HG02678 (cell line): Measurements from ENCODE around the gene SCYGR8.
A peak's percentile ranks its signal among the peaks of the same experiment; 100 is the strongest.

ENCODE experiments used
- ATAC-seq: cut with Tn5 transposase; IDR thresholded peaks from one replicate; pipeline ENCODE4 v1.9.1; 2021; ENCODE audit warnings: mild to moderate bottlenecking, moderate library complexity; ENCODE audit not compliant: unreplicated experiment

The SCYGR8 gene

GRCh38 chr2:227759411-227760118 lies 13.9 kb downstream of the SCYGR8 start:
- no peak for ATAC-seq

DNA sequence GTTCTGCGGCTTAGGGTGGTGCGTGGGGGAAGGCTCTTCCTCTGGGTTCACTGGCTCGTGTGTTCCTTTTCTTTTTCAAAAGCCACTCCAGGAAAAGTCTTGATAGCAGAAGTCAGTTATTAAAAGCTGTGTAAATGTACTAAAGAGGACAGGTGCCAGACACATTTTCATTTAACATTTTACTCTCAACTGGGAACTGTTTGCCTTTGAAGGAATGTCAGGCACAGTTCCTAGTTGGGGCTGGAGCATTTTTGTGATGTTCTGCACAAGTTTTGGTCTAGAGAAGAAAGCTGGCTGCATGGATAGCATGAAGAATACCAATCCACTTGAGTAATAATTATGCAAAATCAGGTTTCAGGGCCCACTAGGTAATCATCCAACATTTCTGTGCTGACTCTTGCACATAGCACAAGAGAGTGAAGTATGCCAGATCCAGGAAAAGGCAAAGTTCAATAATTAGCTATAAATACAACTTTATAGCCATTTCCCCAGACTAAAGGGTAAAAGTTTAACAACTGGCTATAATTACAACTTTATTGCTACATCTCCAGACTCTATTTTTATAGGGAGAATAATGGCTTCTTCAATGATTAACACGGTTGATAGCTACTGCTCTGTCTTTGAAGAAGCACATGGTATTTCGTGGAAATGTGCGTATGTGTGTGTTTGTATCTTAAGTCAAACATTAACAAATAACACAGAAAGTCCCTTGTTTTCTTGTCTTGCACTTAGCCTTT lies 16.2 kb downstream of the SCYGR8 start:
- ATAC-seq = no peak

GRCh38 chr2:227765788-227766372 lies 20.2 kb downstream of the SCYGR8 start:
- ATAC-seq = peak; percentile 10

DNA sequence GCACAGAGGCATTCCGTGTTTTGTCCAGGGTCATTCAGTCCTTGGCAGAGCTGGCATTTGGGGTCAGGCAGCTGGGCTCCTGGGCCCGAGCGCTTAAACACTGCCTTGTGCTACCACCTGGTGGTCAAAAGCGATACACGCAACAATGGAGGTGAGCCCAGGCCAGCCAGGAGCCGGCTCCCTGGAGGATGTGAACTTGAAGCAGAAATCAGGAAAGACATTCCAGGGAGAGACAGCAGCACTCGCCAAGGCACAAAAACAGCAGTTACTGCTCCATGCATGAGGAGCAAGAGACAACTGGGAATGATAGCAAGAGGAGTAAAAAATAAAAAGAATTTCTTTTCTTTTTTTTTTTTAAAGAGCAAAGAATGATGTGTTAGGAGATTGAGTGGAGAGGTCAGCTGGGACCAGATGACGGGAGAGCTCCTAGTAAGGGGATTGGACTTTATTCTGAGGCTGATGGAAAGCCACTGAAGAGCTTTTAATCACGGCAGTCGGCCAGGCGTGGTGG lies 20.7 kb downstream of the SCYGR8 start:
- peak; percentile 100 for ATAC-seq

- no peak for ATAC-seq
Observed at GRCh38 chr2:227767830-227768229, 22.1 kb downstream of the SCYGR8 start.

DNA sequence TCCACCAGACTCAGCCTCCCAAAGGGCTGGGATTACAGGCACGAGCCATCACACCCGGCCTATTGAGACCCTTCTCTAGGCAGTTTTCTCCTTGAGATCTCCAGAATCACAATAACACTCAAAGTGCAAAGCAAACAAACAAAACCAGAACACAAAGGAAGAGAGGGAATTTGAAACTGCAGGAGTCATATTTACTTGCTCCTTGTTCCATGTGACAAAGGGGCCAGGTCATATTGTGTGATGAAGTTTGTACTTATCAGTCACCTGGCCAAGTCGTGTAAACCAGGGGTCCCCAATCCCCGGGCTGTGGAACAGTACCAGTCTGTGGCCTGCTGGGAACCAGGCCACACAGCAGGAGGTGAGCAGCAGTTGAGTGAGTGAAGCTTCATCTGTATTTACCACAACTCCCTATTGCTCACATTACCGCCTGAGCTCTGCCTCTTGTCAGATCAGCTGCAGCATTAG lies 26.5 kb downstream of the SCYGR8 start:
- ATAC-seq = no peak

- no peak for ATAC-seq
Observed at GRCh38 chr2:227772932-227773331, 27.2 kb downstream of the SCYGR8 start.

DNA sequence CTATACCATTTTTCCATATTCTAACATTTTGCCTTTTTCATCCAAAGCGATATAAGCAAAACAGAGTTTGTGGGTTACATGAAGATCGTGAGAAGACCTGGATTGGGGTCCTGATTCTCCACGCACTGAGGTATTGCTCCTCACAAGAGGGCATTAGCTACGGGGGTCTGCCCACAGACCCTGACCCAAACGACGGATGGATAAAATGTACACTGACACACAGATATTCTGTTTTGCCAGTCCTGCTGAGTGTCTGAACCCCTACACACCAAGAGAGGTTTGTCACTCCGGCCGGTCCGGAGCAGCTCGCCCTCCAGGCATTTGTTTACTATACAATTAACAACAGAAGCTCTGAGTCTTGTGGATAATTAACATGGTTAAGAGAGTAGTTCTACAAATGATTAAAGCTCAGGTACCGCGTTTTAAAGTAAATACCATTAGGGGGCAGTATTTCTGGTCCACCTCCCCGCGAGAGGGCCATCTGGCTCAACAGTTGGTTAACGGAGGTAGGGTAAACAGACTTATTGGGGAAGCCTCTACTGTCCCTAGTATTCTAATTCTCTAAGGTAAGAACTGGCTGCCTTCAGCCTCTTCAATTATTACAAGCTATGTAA lies 28.4 kb downstream of the SCYGR8 start:
- ATAC-seq = no peak

DNA sequence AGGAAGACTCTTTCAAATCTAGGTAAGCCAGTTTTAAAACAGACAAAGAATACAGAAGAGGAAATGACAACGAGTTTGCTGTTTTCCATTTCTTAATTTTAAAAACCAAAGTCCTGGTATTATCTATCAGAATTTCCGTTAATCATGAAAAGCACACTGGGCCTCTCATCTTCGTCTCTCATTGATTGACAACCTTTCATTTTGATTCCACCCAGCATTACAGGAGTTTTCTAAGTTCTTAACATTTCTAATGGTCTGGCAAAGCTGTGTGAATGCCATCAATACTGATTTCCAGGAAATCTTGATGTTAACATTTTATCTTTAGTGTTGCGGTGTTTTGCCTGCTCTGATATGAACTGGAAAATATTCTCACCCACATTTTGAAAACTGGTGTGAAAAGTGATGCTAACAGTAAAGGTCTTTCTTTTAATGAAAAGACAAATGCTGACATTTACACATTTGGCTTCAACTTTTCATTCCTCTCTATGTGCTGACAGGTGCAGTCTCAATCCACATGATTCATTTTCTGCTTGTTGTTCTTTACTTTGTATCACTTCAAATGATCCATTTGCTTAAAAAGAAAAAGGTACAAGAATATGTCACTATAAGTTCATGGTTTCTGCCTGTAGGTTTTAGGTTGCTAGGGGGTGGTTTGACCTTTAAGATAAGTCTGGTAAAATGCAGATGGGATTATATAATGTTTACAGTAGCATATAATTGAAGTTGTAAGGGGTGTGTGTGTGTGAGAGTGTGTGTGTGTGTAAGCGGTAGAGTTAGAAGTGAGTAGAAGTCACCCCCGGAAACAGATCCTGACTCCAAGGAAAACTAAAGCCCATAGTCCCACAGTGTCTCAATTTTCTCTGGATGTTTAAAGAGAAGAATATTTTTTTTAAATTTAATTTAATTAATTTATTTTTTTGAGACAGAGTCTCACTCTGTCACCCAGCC lies 29.5 kb downstream of the SCYGR8 start:
- no peak for ATAC-seq

GRCh38 chr2:227780981-227781615 lies 35.4 kb downstream of the SCYGR8 start:
- ATAC-seq = no peak

DNA sequence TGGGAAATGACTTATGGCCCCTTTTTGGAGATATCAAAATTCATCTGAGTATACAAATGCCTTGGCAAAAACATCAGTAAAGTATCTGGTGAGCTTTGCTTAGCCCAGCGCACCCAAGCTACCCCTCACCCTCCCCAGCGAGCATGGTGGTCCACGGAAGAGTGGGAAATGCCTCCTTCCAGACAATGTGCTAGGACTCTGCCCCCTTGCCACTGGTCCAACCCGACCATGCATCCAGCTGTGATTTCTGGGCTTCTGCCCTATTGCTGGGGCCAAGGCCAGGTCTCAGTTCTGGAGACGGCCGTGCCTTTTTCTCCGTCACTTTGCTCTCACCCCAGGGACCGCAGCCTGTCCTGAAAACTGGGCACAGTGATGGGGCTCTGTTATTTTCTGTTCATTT lies 36.1 kb downstream of the SCYGR8 start:
- no peak for ATAC-seq

DNA sequence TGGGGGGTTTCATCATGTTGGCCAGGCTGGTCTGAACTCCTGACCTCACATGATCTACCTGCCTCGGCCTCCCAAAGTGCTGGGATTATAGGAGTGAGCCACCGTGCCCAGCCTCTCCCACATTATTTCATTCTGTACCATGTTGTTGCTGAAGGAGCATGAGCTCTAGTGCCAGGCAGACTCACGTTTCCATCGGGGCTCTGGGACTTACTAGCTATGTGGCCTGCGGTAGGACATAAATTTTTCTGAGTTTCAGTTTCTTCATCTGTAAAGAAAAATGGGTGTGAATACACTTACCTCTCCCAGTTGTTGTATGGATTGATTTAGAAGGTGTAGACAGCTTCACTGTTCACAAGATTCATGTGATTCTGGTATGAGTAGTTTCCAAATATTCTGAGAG lies 37.1 kb downstream of the SCYGR8 start:
- ATAC-seq = peak; percentile 42

- ATAC-seq = peak; percentile 95
Observed at GRCh38 chr2:227783404-227784138, 37.9 kb downstream of the SCYGR8 start.

- ATAC-seq = no peak
Observed at GRCh38 chr2:227785293-227785692, 39.6 kb downstream of the SCYGR8 start.

GRCh38 chr2:227788561-227789018 lies 42.9 kb downstream of the SCYGR8 start:
- no peak for ATAC-seq

DNA sequence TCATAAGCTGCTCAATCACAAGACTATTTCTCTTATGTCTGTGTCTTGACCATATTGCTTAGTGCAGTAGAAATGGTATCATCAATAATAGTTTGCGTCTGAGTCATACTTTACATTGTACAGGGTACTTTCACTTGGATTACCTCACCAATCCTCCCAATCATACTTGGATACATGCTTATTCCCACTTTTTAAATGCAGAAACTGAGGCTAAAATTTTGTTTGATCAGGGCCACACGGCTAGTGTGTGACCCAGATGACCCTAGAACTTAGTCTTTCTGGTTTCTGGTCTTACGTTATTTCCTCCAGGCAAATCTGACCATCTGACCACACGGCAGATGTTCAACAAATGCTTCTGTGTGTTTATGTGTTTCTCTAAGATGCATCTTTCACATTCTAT lies 44.1 kb downstream of the SCYGR8 start:
- peak; percentile 79 for ATAC-seq

DNA sequence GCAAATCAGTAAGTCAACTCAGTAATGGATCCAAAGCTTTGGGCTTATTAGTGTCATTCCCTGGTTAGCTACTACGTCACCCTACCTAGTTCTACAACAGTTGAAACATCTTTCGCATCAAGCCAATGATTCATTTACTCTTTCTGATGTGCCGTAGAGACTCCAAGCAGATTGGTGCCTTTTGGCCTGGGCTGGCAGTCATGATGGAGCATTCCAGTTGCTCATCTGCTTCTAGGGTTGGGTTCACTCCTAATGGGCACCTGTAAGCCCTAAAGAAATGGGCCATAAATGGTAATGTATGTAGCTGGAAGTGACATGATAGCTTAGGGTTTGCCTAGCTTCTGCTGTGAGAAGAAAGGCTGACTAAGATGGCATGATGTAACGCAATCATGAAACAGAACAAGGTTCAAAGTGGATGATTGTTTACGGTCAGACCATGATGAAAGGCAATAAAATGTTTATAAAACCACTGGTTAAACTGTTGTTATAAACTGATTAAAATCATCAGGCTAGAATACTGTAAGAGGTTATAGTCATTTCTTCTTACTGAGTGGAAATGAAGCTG lies 47.5 kb downstream of the SCYGR8 start:
- no peak for ATAC-seq
